ENCODE measurements around the gene TNRC18.

The TNRC18 gene

GRCh38 chr7:5393328-5393727 is 30.3 kb downstream of the TNRC18 start:
- Histone ChIP-seq H3K27ac (ENCODE audit: low read depth, low read length) (no peak overlapping the region), H3K36me3 (ENCODE audit: insufficient read depth, low read length) (peaks cover 35% of the 10 kb centered on the region), H3K4me1 (ENCODE audit: insufficient read depth, low read length) (peaks cover 27% of the 10 kb centered on the region)

GRCh38 chr7:5390918-5391317 is 32.7 kb downstream of the TNRC18 start:
- peaks cover 13% of the 10 kb centered on the region for H3K4me1 ChIP-seq (ENCODE audit: insufficient read depth, low read length)
- H3K36me3 ChIP-seq (ENCODE audit: insufficient read depth, low read length): peaks cover 44% of the 10 kb centered on the region
- H3K9ac ChIP-seq (ENCODE audit: low read length): no peak overlapping the region
- no peaks in the 10 kb centered on the region for H3K9me3 ChIP-seq (ENCODE audit: low read length)
- H3K27ac ChIP-seq (ENCODE audit: low read depth, low read length): peak overlapping the region; percentile 85
- no peak overlapping the region for H3K4me3 ChIP-seq (ENCODE audit: low read depth in 1 of 2, low read length in 2 of 2)
- H3K27me3 ChIP-seq (ENCODE audit: control insufficient read depth in 1 of 2, insufficient read depth in 2 of 2, low read length in 2 of 2): no peaks in the 10 kb centered on the region

More at GRCh38 chr7:5393328-5393727, 30.3 kb downstream of the TNRC18 start:
- H3K27me3 ChIP-seq (ENCODE audit: control insufficient read depth in 1 of 2, insufficient read depth in 2 of 2, low read length in 2 of 2): no peaks in the 10 kb centered on the region
- H3K4me3 ChIP-seq (ENCODE audit: low read depth in 1 of 2, low read length in 2 of 2): no peak overlapping the region
- H3K9ac ChIP-seq (ENCODE audit: low read length): no peak overlapping the region
- no peaks in the 10 kb centered on the region for H3K9me3 ChIP-seq (ENCODE audit: low read length)

GRCh38 chr7:5388905-5389433 is 34.7 kb downstream of the TNRC18 start:
- Histone ChIP-seq H3K4me3 (ENCODE audit: low read depth in 1 of 2, low read length in 2 of 2) (no peak overlapping the region), H3K4me1 (ENCODE audit: insufficient read depth, low read length) (peaks cover 22% of the 10 kb centered on the region), H3K36me3 (ENCODE audit: insufficient read depth, low read length) (peaks cover 48% of the 10 kb centered on the region), H3K27ac (ENCODE audit: low read depth, low read length) (no peak overlapping the region), H3K9ac (ENCODE audit: low read length) (no peak overlapping the region), H3K9me3 (ENCODE audit: low read length) (no peaks in the 10 kb centered on the region), H3K27me3 (ENCODE audit: control insufficient read depth in 1 of 2, insufficient read depth in 2 of 2, low read length in 2 of 2) (no peaks in the 10 kb centered on the region)

- Histone ChIP-seq H3K4me1 (ENCODE audit: insufficient read depth, low read length) (peaks cover 26% of the 10 kb centered on the region), H3K36me3 (ENCODE audit: insufficient read depth, low read length) (peaks cover 42% of the 10 kb centered on the region), H3K4me3 (ENCODE audit: low read depth in 1 of 2, low read length in 2 of 2) (no peak overlapping the region), H3K27me3 (ENCODE audit: control insufficient read depth in 1 of 2, insufficient read depth in 2 of 2, low read length in 2 of 2) (no peaks in the 10 kb centered on the region), H3K9ac (ENCODE audit: low read length) (no peak overlapping the region), H3K9me3 (ENCODE audit: low read length) (no peaks in the 10 kb centered on the region), H3K27ac (ENCODE audit: low read depth, low read length) (no peak overlapping the region)
These were observed 35.2 kb downstream of the TNRC18 start for GRCh38 chr7:5388273-5388901.

GRCh38 chr7:5387711-5388245 is 35.9 kb downstream of the TNRC18 start:
- no peak overlapping the region for H3K27ac ChIP-seq (ENCODE audit: low read depth, low read length)
- no peak overlapping the region for H3K4me3 ChIP-seq (ENCODE audit: low read depth in 1 of 2, low read length in 2 of 2)
- peaks cover 36% of the 10 kb centered on the region for H3K36me3 ChIP-seq (ENCODE audit: insufficient read depth, low read length)
- no peaks in the 10 kb centered on the region for H3K27me3 ChIP-seq (ENCODE audit: control insufficient read depth in 1 of 2, insufficient read depth in 2 of 2, low read length in 2 of 2)
- H3K9ac ChIP-seq (ENCODE audit: low read length): no peak overlapping the region
- H3K4me1 ChIP-seq (ENCODE audit: insufficient read depth, low read length): peaks cover 32% of the 10 kb centered on the region
- no peaks in the 10 kb centered on the region for H3K9me3 ChIP-seq (ENCODE audit: low read length)

GRCh38 chr7:5384618-5385017 is 39.0 kb downstream of the TNRC18 start:
- no peak overlapping the region for H3K9ac ChIP-seq (ENCODE audit: low read length)
- peak overlapping the region; percentile 7 for H3K27ac ChIP-seq (ENCODE audit: low read depth, low read length)
- H3K4me3 ChIP-seq (ENCODE audit: low read depth in 1 of 2, low read length in 2 of 2): no peak overlapping the region
- H3K27me3 ChIP-seq (ENCODE audit: control insufficient read depth in 1 of 2, insufficient read depth in 2 of 2, low read length in 2 of 2): no peaks in the 10 kb centered on the region
- H3K9me3 ChIP-seq (ENCODE audit: low read length): no peaks in the 10 kb centered on the region
- peaks cover 24% of the 10 kb centered on the region for H3K36me3 ChIP-seq (ENCODE audit: insufficient read depth, low read length)
- peaks cover 47% of the 10 kb centered on the region for H3K4me1 ChIP-seq (ENCODE audit: insufficient read depth, low read length)

GRCh38 chr7:5383314-5384098 is 40.1 kb downstream of the TNRC18 start:
- Histone ChIP-seq H3K4me1 (ENCODE audit: insufficient read depth, low read length) (peaks cover 47% of the 10 kb centered on the region), H3K4me3 (ENCODE audit: low read depth in 1 of 2, low read length in 2 of 2) (no peak overlapping the region), H3K9me3 (ENCODE audit: low read length) (no peaks in the 10 kb centered on the region), H3K27me3 (ENCODE audit: control insufficient read depth in 1 of 2, insufficient read depth in 2 of 2, low read length in 2 of 2) (no peaks in the 10 kb centered on the region), H3K9ac (ENCODE audit: low read length) (no peak overlapping the region), H3K27ac (ENCODE audit: low read depth, low read length) (peak overlapping the region; percentile 24), H3K36me3 (ENCODE audit: insufficient read depth, low read length) (peaks cover 20% of the 10 kb centered on the region)

- H3K36me3 ChIP-seq (ENCODE audit: insufficient read depth, low read length): peaks cover 21% of the 10 kb centered on the region
- H3K9me3 ChIP-seq (ENCODE audit: low read length): no peaks in the 10 kb centered on the region
- peak overlapping the region in 1 of 2 donors; percentile 11 for H3K4me3 ChIP-seq (ENCODE audit: low read depth in 1 of 2, low read length in 2 of 2)
- no peak overlapping the region for H3K9ac ChIP-seq (ENCODE audit: low read length)
- peaks cover 47% of the 10 kb centered on the region for H3K4me1 ChIP-seq (ENCODE audit: insufficient read depth, low read length)
- H3K27me3 ChIP-seq (ENCODE audit: control insufficient read depth in 1 of 2, insufficient read depth in 2 of 2, low read length in 2 of 2): no peaks in the 10 kb centered on the region
- H3K27ac ChIP-seq (ENCODE audit: low read depth, low read length): peak overlapping the region; percentile 34
These were observed 41.2 kb downstream of the TNRC18 start for GRCh38 chr7:5382281-5382892.

- Histone ChIP-seq H3K27ac (ENCODE audit: low read depth, low read length) (no peak overlapping the region), H3K9ac (ENCODE audit: low read length) (no peak overlapping the region), H3K4me1 (ENCODE audit: insufficient read depth, low read length) (peaks cover 43% of the 10 kb centered on the region), H3K4me3 (ENCODE audit: low read depth in 1 of 2, low read length in 2 of 2) (no peak overlapping the region), H3K36me3 (ENCODE audit: insufficient read depth, low read length) (peaks cover 28% of the 10 kb centered on the region), H3K9me3 (ENCODE audit: low read length) (no peaks in the 10 kb centered on the region), H3K27me3 (ENCODE audit: control insufficient read depth in 1 of 2, insufficient read depth in 2 of 2, low read length in 2 of 2) (no peaks in the 10 kb centered on the region)
These were observed 42.4 kb downstream of the TNRC18 start for GRCh38 chr7:5381071-5381772.

GRCh38 chr7:5380350-5381070 is 43.1 kb downstream of the TNRC18 start:
- Histone ChIP-seq H3K27ac (ENCODE audit: low read depth, low read length) (no peak overlapping the region), H3K9ac (ENCODE audit: low read length) (no peak overlapping the region), H3K27me3 (ENCODE audit: control insufficient read depth in 1 of 2, insufficient read depth in 2 of 2, low read length in 2 of 2) (no peaks in the 10 kb centered on the region), H3K4me3 (ENCODE audit: low read depth in 1 of 2, low read length in 2 of 2) (no peak overlapping the region), H3K9me3 (ENCODE audit: low read length) (no peaks in the 10 kb centered on the region), H3K36me3 (ENCODE audit: insufficient read depth, low read length) (peaks cover 34% of the 10 kb centered on the region), H3K4me1 (ENCODE audit: insufficient read depth, low read length) (peaks cover 43% of the 10 kb centered on the region)
